Nephron progenitor cell (in vitro differentiated cells): ENCODE measurements around the gene PPP1R10.

ENCODE experiments used
- DNase-seq: peaks from one replicate; pipeline ENCODE4 v3.0.0; 2021
- H3K27ac Mint-ChIP-seq: 2 replicates; pipeline ENCODE4 v1.8.0; 2021; ENCODE audit warnings: mild to moderate bottlenecking, moderate library complexity, mixed read lengths
- H3K27me3 Mint-ChIP-seq: 2 replicates; pipeline ENCODE4 v1.8.0; 2021; ENCODE audit warnings: mild to moderate bottlenecking, low read depth, mixed read lengths; ENCODE audit not compliant: poor library complexity
- H3K36me3 Mint-ChIP-seq: 2 replicates; pipeline ENCODE4 v1.8.0; 2021; ENCODE audit warnings: low read depth, mixed read lengths
- H3K4me1 Mint-ChIP-seq: 2 replicates; pipeline ENCODE4 v1.8.0; 2021; ENCODE audit warnings: mixed read lengths
- H3K4me3 Mint-ChIP-seq: 2 replicates; pipeline ENCODE4 v1.8.0; 2021; ENCODE audit warnings: mild to moderate bottlenecking, moderate library complexity, mixed read lengths
- H3K9me3 Mint-ChIP-seq: 2 replicates; pipeline ENCODE4 v1.8.0; 2021; ENCODE audit warnings: mild to moderate bottlenecking, moderate library complexity, mixed read lengths
- CTCF ChIP-seq: fragments of 200-600 bp; sonication (generic); IDR thresholded peaks from 2 replicates; pipeline ENCODE4 v1.5.0; 2021; ENCODE audit warnings: antibody characterized with exemption

The PPP1R10 gene

GRCh38 chr6:30645989-30646388, 28.9 kb upstream of the PPP1R10 start:
- DNase-seq = no peak

GRCh38 chr6:30644769-30645168, 27.7 kb upstream of the PPP1R10 start:
- Mint-ChIP-seq H3K4me1 (peaks cover 25% of the 10 kb centered on the region), H3K27me3 (no peaks in the 10 kb centered on the region), H3K36me3 (peaks cover 52% of the 10 kb centered on the region), H3K9me3 (no peaks in the 10 kb centered on the region), H3K4me3 (no peak overlapping the region), H3K27ac (peak overlapping the region; percentile 88)
- TF ChIP-seq CTCF = no peak
- DNase-seq = no peak

More at GRCh38 chr6:30645989-30646388, 28.9 kb upstream of the PPP1R10 start:
- peak overlapping the region; percentile 89 for H3K4me3 Mint-ChIP-seq
- peaks cover 44% of the 10 kb centered on the region for H3K36me3 Mint-ChIP-seq
- H3K27me3 Mint-ChIP-seq = no peaks in the 10 kb centered on the region
- H3K9me3 Mint-ChIP-seq = no peaks in the 10 kb centered on the region
- peak overlapping the region; percentile 88 for H3K27ac Mint-ChIP-seq
- peaks cover 28% of the 10 kb centered on the region for H3K4me1 Mint-ChIP-seq
- no peak for TF ChIP-seq CTCF

- Mint-ChIP-seq H3K4me3 (no peak overlapping the region), H3K27me3 (no peaks in the 10 kb centered on the region), H3K27ac (peak overlapping the region; percentile 14), H3K36me3 (peaks cover 63% of the 10 kb centered on the region), H3K9me3 (no peaks in the 10 kb centered on the region), H3K4me1 (peaks cover 22% of the 10 kb centered on the region)
- no peak for DNase-seq
- no peak for TF ChIP-seq CTCF
These were observed 26.6 kb upstream of the PPP1R10 start for GRCh38 chr6:30643656-30644055.

DNA sequence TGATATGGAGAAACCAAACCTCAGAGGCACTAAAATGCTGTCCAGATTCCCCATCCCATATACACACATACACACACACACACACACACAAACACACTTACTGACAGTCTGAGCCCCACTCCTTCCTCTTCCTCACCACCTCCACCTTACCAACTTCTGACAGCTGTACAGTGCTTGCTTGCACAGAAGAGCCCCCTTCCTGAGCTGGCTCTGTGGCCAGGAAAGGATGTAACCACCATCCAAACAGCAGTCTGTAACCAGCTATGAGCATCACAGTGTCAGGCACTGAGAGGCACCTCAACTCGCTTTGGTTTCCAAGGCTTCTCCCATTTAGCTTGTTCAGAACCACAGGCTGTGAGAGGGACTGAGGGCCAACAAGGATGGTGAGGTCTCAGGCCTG, 24.0 kb upstream of the PPP1R10 start:
- DNase-seq = no peak
- H3K27ac Mint-ChIP-seq = peak overlapping the region; percentile 81

GRCh38 chr6:30640481-30640880, 23.4 kb upstream of the PPP1R10 start:
- no peak overlapping the region for H3K4me3 Mint-ChIP-seq
- no peak for DNase-seq
- no peaks in the 10 kb centered on the region for H3K27me3 Mint-ChIP-seq
- no peak overlapping the region for H3K27ac Mint-ChIP-seq
- peaks cover 2% of the 10 kb centered on the region for H3K4me1 Mint-ChIP-seq
- H3K36me3 Mint-ChIP-seq = peaks cover 82% of the 10 kb centered on the region
- H3K9me3 Mint-ChIP-seq = no peaks in the 10 kb centered on the region
- TF ChIP-seq CTCF = no peak

More for the DNA sequence above, 24.0 kb upstream of the PPP1R10 start:
- Mint-ChIP-seq H3K36me3 (peaks cover 81% of the 10 kb centered on the region), H3K4me1 (peaks cover 7% of the 10 kb centered on the region), H3K9me3 (no peaks in the 10 kb centered on the region), H3K4me3 (no peak overlapping the region), H3K27me3 (no peaks in the 10 kb centered on the region)
- TF ChIP-seq CTCF = no peak

- Mint-ChIP-seq H3K36me3 (peaks cover 91% of the 10 kb centered on the region), H3K27me3 (no peaks in the 10 kb centered on the region), H3K4me3 (no peak overlapping the region), H3K4me1 (no peaks in the 10 kb centered on the region), H3K9me3 (peaks cover 6% of the 10 kb centered on the region), H3K27ac (peak overlapping the region; percentile 1)
- no peak for TF ChIP-seq CTCF
- DNase-seq = no peak
These were observed 18.8 kb upstream of the PPP1R10 start for GRCh38 chr6:30635834-30636233.
